HUDEP-2 (cell line): ENCODE results near the gene VTI1B.
"Not testable (repeated sequence)": the region's sequence is repeated elsewhere in the genome, so short reads cannot be mapped to it uniquely, and the experiment has no call there.

Experiments
- DNase-seq, 76 experiments: peaks; one replicate each; lab custom pipeline; 2025; ENCODE audit not compliant: unreplicated experiment in 76 of 76; lab: John Stamatoyannopoulos, UW

The VTI1B gene

GRCh38 chr14:67633451-67634147 is 40.8 kb downstream of the VTI1B start:
- DNase-seq = no peak

GRCh38 chr14:67630938-67631337 is 43.5 kb downstream of the VTI1B start:
- no peak for DNase-seq

- peak in 2 of 76 experiments; percentile 12 for DNase-seq
Observed at GRCh38 chr14:67630186-67630585, 44.2 kb downstream of the VTI1B start.

GRCh38 chr14:67627519-67627918 is 46.9 kb downstream of the VTI1B start:
- DNase-seq = no peak

GRCh38 chr14:67626131-67626530 is 48.3 kb downstream of the VTI1B start:
- not testable (repeated sequence) for DNase-seq

- DNase-seq = no peak
Observed at GRCh38 chr14:67623114-67623513, 51.3 kb downstream of the VTI1B start.

GRCh38 chr14:67622675-67623074 is 51.8 kb downstream of the VTI1B start:
- peak in 1 of 76 experiments; percentile 5 for DNase-seq

GRCh38 chr14:67620217-67620785 is 54.1 kb downstream of the VTI1B start:
- DNase-seq = no peak

GRCh38 chr14:67619446-67620216 is 54.8 kb downstream of the VTI1B start, which contains the start of gene ARG2:
ARG2 (plus strand) TSS chr14:67619920; CDS start chr14:67619978, 58 bp downstream.
- peak; percentile 36 to 98 (median 94) for DNase-seq

GRCh38 chr14:67618617-67619063 is 55.8 kb downstream of the VTI1B start:
- DNase-seq = peak in 34 of 76 experiments; percentile 3 to 78 (median 50)

GRCh38 chr14:67610491-67610890 is 63.9 kb downstream of the VTI1B start:
- DNase-seq = no peak

GRCh38 chr14:67609642-67610310 is 64.7 kb downstream of the VTI1B start:
- DNase-seq = no peak

- no peak for DNase-seq
Observed at GRCh38 chr14:67607646-67608045, 66.8 kb downstream of the VTI1B start.

GRCh38 chr14:67602995-67603545 is 71.4 kb downstream of the VTI1B start:
- no peak for DNase-seq

GRCh38 chr14:67602076-67602475 is 72.4 kb downstream of the VTI1B start:
- DNase-seq = no peak

GRCh38 chr14:67600562-67600974 is 73.9 kb downstream of the VTI1B start:
- DNase-seq = not testable (repeated sequence)

GRCh38 chr14:67599698-67600561 is 74.5 kb downstream of the VTI1B start, which contains the start of gene PIGH:
PIGH (minus strand) TSS chr14:67600268; CDS start chr14:67600203, 65 bp downstream.
- peak in 74 of 76 experiments; percentile 9 to 93 (median 83) for DNase-seq
